GM21360 (cell line): ENCODE results near the gene STEAP1.

Experiments used
- ATAC-seq: cut with Tn5 transposase; IDR thresholded peaks from one replicate; pipeline ENCODE4 v1.9.1; 2021; ENCODE audit warnings: mild to moderate bottlenecking, moderate library complexity; ENCODE audit not compliant: unreplicated experiment

Gene STEAP1

GRCh38 chr7:90210981-90211380, 56.7 kb downstream of the STEAP1 start:
- no peak for ATAC-seq

DNA sequence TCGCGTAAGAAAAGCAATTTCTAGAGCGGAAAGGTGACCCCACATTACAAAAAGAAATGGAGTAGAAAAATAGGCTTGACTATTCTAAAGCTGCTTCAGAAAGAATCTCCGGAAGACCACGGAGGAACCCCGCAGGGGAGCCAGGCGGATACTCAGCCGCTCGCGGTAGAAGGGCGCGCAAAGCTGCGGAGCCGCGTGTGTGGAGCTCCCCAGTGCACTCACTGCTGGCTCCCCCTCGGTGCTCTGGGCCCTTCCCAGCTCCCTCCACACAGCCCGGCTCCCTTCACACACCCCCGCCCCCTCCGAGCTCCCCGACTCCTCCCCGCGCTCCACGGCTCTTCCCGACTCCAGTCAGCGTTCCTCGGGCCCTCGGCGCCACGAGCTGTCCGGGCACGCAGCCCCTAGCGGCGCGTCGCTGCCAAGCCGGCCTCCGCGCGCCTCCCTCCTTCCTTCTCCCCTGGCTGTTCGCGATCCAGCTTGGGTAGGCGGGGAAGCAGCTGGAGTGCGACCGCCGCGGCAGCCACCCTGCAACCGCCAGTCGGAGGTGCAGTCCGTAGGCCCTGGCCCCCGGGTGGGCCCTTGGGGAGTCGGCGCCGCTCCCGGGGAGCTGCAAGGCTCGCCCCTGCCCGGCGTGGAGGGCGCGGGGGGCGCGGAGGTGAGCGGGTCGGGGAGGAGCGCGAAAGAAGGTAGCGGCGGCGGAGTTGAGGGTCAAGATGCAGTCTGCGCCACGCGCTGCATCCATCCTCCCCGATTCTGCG, 57.3 kb downstream of the STEAP1 start, which contains the start of gene STEAP2:
Gene STEAP2, plus strand, starts transcription at position 350 of the 758 bp plus-strand sequence. CDS start 13,343 bp downstream, outside the sequence.
- ATAC-seq, result peak; percentile 97

DNA sequence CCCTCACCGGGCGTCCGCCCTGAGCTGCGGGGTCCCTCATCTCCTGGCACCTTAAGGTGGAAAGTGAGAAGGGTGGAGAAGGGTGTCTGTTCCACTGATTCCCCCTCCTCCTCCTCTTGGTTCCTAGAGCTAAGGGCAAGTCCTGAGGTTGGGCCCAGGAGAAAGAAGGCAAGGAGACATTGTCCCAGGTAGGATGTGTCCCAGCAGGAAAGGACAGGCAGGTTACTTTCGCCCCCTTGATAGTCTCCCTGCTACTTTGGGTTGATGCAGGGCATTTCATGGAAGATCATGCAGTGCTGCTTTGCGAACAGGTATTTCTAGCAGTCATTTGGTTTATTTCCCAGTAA, 57.9 kb downstream of the STEAP1 start:
- no peak for ATAC-seq

GRCh38 chr7:90213521-90213920, 59.3 kb downstream of the STEAP1 start:
- ATAC-seq, result no peak
